HCT116 (cell line): ENCODE data around the gene LHX1. TPM values are rescaled to one million over a fixed set of nuclear protein-coding genes. Genes with fewer than 3 reads are reported as not detected.

Source experiments
- ATAC-seq: fragments of 200-7000 bp; cut with Tn5 transposase; 2 replicates; pipeline ENCODE4 v1.9.1; 2020; ENCODE audit warnings: mild to moderate bottlenecking, moderate library complexity
- BruUV-seq: library from RNA; stranded (reverse); fragments of 400-500 nt; replicated peaks from 2 replicates; lab custom pipeline; 2021; lab: Mats Ljungman, UMichigan
- CTCF ChIA-PET: fragments of 300-600 bp; sonication (Branson Sonifier 250); formaldehyde crosslinking; loops from one replicate; lab custom pipeline; 2021; ENCODE audit warnings: antibody characterized with exemption; lab: Charles Lee
- POLR2A ChIA-PET: fragments of 300-600, 350-600 bp; sonication (Branson Sonifier 250); formaldehyde crosslinking; loops from one replicate; lab custom pipeline; 2021; ENCODE audit warnings: antibody characterized with exemption; lab: Charles Lee
- RAD21 ChIA-PET, 2 experiments: fragments of 300-600 bp; sonication (Branson Sonifier 250); formaldehyde crosslinking; loops; one replicate each; lab custom pipeline; 2023; ENCODE audit warnings: low total read pairs in 2 of 2; ENCODE audit not compliant: uncharacterized antibody in 2 of 2, unreplicated experiment in 2 of 2, low non-redundant PET in 1 of 2; lab: Charles Lee
- DNase-seq: peaks from one replicate; pipeline ENCODE4 v3.0.0-alpha.2; 2010; ENCODE audit warnings: low read depth, low spot score
- H2AFZ ChIP-seq: fragments of 200-600 bp; shearing (Covaris generic), sonication (generic); 2 replicates; pipeline ENCODE4 v1.6.1; 2017; ENCODE audit warnings: low read depth, mixed run types, mixed read lengths, antibody characterized with exemption, low read length; ENCODE audit not compliant: poor library complexity, severe bottlenecking
- H3K27ac ChIP-seq: 2 replicates; pipeline ENCODE4 v1.5.1; 2012; ENCODE audit warnings: low read depth, low read length
- H3K27me3 ChIP-seq: fragments of 200-600 bp; sonication (generic); 2 replicates; pipeline ENCODE4 v1.6.1; 2016; ENCODE audit warnings: mixed run types, low read length, mixed read lengths; ENCODE audit not compliant: insufficient read depth
- H3K36me3 ChIP-seq, 2 experiments: fragments of 200-500 bp in 1 of 2; fragments of 200-600 bp in 1 of 2; sonication (Bioruptor generic) in 1 of 2; sonication (generic) in 1 of 2; 2 replicates each; pipeline versions ENCODE4 v1.5.1 to v1.6.1; 2014 to 2016; ENCODE audit warnings: low read length in 2 of 2, inconsistent platforms in 1 of 2, mixed read lengths in 1 of 2, mixed run types in 1 of 2; ENCODE audit not compliant: insufficient read depth in 2 of 2, control insufficient read depth in 1 of 2
- H3K4me1 ChIP-seq, 2 experiments: fragments of 200-600 bp in 1 of 2; sonication (generic) in 1 of 2; 2 replicates each; pipeline versions ENCODE4 v1.5.1 to v1.6.1; 2012 to 2017; ENCODE audit warnings: low read length in 2 of 2, inconsistent platforms in 1 of 2, mild to moderate bottlenecking in 1 of 2, mixed read lengths in 1 of 2, mixed run types in 1 of 2, moderate library complexity in 1 of 2; ENCODE audit not compliant: insufficient read depth in 2 of 2, control insufficient read depth in 1 of 2
- H3K4me2 ChIP-seq: fragments of 200-600 bp; sonication (generic); 2 replicates; pipeline ENCODE4 v1.6.1; 2017; ENCODE audit warnings: mixed run types, low read length, mixed read lengths
- H3K4me3 ChIP-seq, 2 experiments: fragments of 200-600 bp in 1 of 2; sonication (generic) in 1 of 2; replicated peaks in 1 of 2; 2 replicates each; pipeline ENCODE4 v1.5.1; 2011 to 2016; ENCODE audit warnings: low read length in 2 of 2, control low read depth in 1 of 2, low read depth in 1 of 2, mild to moderate bottlenecking in 1 of 2, mixed read lengths in 1 of 2, mixed run types in 1 of 2
- H3K79me2 ChIP-seq: fragments of 200-600 bp; sonication (generic); 2 replicates; pipeline ENCODE4 v1.6.1; 2017; ENCODE audit warnings: mild to moderate bottlenecking, mixed run types, low read length, moderate library complexity, mixed read lengths; ENCODE audit not compliant: insufficient read depth
- H3K9ac ChIP-seq: fragments of 200-600 bp; sonication (generic); 2 replicates; pipeline ENCODE4 v1.6.1; 2016; ENCODE audit warnings: low read length, mixed read lengths
- H3K9me2 ChIP-seq: fragments of 200-600 bp; sonication (generic), shearing (Covaris generic); 2 replicates; pipeline ENCODE4 v1.6.1; 2017; ENCODE audit warnings: mixed run types, mild to moderate bottlenecking, moderate library complexity; ENCODE audit not compliant: insufficient read depth
- H3K9me3 ChIP-seq, 2 experiments: fragments of 200-500 bp in 1 of 2; fragments of 200-600 bp in 1 of 2; sonication (Bioruptor generic) in 1 of 2; sonication (generic) in 1 of 2; 2 replicates each; pipeline ENCODE4 v1.6.1; 2014 to 2017; ENCODE audit warnings: low read length in 2 of 2, mixed read lengths in 2 of 2, inconsistent platforms in 1 of 2, low read depth in 1 of 2, mild to moderate bottlenecking in 1 of 2, mixed run types in 1 of 2, moderate library complexity in 1 of 2; ENCODE audit not compliant: control insufficient read depth in 1 of 2, insufficient read depth in 1 of 2
- H4K20me1 ChIP-seq: fragments of 200-600 bp; sonication (generic), shearing (Covaris generic); 2 replicates; pipeline ENCODE4 v1.6.1; 2017; ENCODE audit warnings: mixed run types, mild to moderate bottlenecking, moderate library complexity; ENCODE audit not compliant: insufficient read depth
- CEBPB ChIP-seq: IDR thresholded peaks from 2 replicates; pipeline ENCODE4 v1.6.1; 2012; ENCODE audit warnings: low read depth
- JUND ChIP-seq: IDR thresholded peaks from 2 replicates; pipeline ENCODE4 v1.6.1; 2012
- POLR2A ChIP-seq: IDR thresholded peaks from 2 replicates; pipeline ENCODE4 v1.7.0; 2011; ENCODE audit warnings: borderline replicate concordance; ENCODE audit not compliant: insufficient read depth, insufficient read length; ENCODE audit errors: extremely low read depth
- SP1 ChIP-seq: IDR thresholded peaks from 2 replicates; pipeline ENCODE4 v1.6.1; 2012; ENCODE audit warnings: low read depth
- TCF7L2 ChIP-seq: IDR thresholded peaks from 2 replicates; pipeline ENCODE4 v1.7.0; 2011; ENCODE audit warnings: borderline replicate concordance, inconsistent platforms; ENCODE audit not compliant: insufficient read depth, insufficient read length; ENCODE audit errors: extremely low read depth
- YY1 ChIP-seq: IDR thresholded peaks from 2 replicates; pipeline ENCODE4 v1.6.1; 2011; ENCODE audit warnings: low read length, low read depth, moderate library complexity, mild to moderate bottlenecking; ENCODE audit not compliant: insufficient replicate concordance; ENCODE audit errors: extremely low read depth
- intact Hi-C: fragments of 100-400 bp; cut with micrococcal nuclease; formaldehyde crosslinking; loops from 2 replicates; pipeline ENCODE4 v1.10.0; 2022
- total RNA-seq: library from RNA; stranded (reverse); gene quantifications from one replicate; pipeline ENCODE4 v1.2.1, GENCODE V29; 2021; ENCODE audit not compliant: unreplicated experiment
- TF ChIP-seq, protein P1 (sequence below), 3 experiments: fragments of 200-600 bp in 1 of 3; sonication (generic) in 1 of 3; IDR thresholded peaks in 2 of 3; conservative IDR thresholded peaks in 1 of 3; 2 replicates each; pipeline ENCODE4 v1.5.1; 2012 to 2017; ENCODE audit warnings: low read depth in 2 of 3, low read length in 2 of 3, antibody characterized with exemption in 1 of 3, borderline replicate concordance in 1 of 3, control low read depth in 1 of 3, mild to moderate bottlenecking in 1 of 3, mixed read lengths in 1 of 3, mixed run types in 1 of 3, moderate library complexity in 1 of 3; ENCODE audit not compliant: insufficient read depth in 1 of 3

Gene LHX1
- total RNA-seq, 1 experiment from 2014 or later: 0.44 TPM

DNA sequence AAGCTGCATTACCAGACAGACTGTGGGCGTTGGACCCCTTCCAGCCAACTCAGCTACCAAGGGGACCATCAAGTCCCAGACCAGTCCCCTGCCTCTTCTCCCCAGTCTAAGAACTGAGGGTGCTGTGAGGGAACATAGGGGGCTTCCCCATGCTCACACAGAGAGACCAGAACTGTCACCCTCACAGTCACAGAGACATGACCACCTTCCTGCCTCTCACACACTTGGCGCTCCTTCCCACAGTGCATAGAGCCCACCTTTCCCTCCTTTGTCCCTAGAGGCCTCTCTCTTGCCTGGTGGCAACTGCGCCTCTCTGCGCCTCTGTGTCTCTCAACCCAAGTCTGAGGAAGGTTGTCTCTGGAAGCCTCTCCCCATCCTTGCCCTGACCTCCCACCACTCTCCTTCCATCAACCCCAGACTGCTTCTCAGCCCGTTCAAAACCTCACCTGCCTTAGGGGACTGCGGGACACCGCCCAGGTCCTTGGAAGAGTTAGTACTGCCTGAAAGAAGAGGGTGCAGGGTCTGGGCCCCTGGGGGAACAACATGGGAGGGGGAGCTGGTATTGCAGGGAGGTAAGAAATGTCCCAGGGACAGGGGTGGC, 6.1 kb upstream of the LHX1 start:
- DNase-seq: no peak
- ATAC-seq: no peak
- H3K79me2 ChIP-seq: no peaks in the 10 kb centered on the region
- no peaks in the 10 kb centered on the region for H4K20me1 ChIP-seq
- TF ChIP-seq JUND (no peak), SP1 (no peak), CEBPB (no peak), YY1 (no peak), POLR2A (no peak), TCF7L2 (no peak)
- TF ChIP-seq, protein P1, sequence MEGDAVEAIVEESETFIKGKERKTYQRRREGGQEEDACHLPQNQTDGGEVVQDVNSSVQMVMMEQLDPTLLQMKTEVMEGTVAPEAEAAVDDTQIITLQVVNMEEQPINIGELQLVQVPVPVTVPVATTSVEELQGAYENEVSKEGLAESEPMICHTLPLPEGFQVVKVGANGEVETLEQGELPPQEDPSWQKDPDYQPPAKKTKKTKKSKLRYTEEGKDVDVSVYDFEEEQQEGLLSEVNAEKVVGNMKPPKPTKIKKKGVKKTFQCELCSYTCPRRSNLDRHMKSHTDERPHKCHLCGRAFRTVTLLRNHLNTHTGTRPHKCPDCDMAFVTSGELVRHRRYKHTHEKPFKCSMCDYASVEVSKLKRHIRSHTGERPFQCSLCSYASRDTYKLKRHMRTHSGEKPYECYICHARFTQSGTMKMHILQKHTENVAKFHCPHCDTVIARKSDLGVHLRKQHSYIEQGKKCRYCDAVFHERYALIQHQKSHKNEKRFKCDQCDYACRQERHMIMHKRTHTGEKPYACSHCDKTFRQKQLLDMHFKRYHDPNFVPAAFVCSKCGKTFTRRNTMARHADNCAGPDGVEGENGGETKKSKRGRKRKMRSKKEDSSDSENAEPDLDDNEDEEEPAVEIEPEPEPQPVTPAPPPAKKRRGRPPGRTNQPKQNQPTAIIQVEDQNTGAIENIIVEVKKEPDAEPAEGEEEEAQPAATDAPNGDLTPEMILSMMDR (IDR thresholded peaks at IDR 0.05 in 2 of 3, conservative IDR thresholded peaks at IDR 0.05 in 1 of 3; ENCODE audit: borderline replicate concordance in 1 of 3, insufficient read depth in 1 of 3, low read depth in 2 of 3, low read length in 2 of 3): no peak
- H3K27ac ChIP-seq: no peak overlapping the region
- no peak overlapping the region for H2AFZ ChIP-seq
- ChIA-PET CTCF (no interaction called here), POLR2A (no interaction called here), RAD21 (no interaction called here)
- H3K27me3 ChIP-seq: no peaks in the 10 kb centered on the region
- no peaks in the 10 kb centered on the region for H3K36me3 ChIP-seq
- H3K4me1 ChIP-seq: peaks cover 2 to 11% of the 10 kb centered on the region in 2 experiments; a peak in 2 of 4 replicates
- H3K4me2 ChIP-seq: no peak overlapping the region
- no peaks in the 10 kb centered on the region for H3K9me2 ChIP-seq
- H3K9ac ChIP-seq: no peak overlapping the region
- H3K9me3 ChIP-seq: no peaks in the 10 kb centered on the region
- no TSS peak for BruUV-seq
- intact Hi-C loops: no loop called here
- no peak overlapping the region for H3K4me3 ChIP-seq
